PC-3 (cell line): ENCODE data around the gene ATP5PF. TPM values are rescaled to one million over a fixed set of nuclear protein-coding genes. Genes with fewer than 3 reads are reported as not detected.
"Not testable (repeated sequence)": the region's sequence is repeated elsewhere in the genome, so short reads cannot be mapped to it uniquely, and the experiment has no call there.

ENCODE experiments used
- ATAC-seq: fragments of 200-7000 bp; cut with Tn5 transposase; 2 replicates; pipeline ENCODE4 v1.9.1; 2020; ENCODE audit warnings: mild to moderate bottlenecking, moderate library complexity
- BruUV-seq: library from RNA; stranded (reverse); fragments of 400-500 nt; replicated peaks from 2 replicates; lab custom pipeline; 2021; lab: Mats Ljungman, UMichigan
- CTCF ChIA-PET: fragments of 300-600 bp; sonication (Branson Sonifier 250); formaldehyde crosslinking; loops from one replicate; lab custom pipeline; 2022; ENCODE audit warnings: antibody characterized with exemption; lab: Charles Lee
- POLR2A ChIA-PET: fragments of 300-600 bp; sonication (Branson Sonifier 250); formaldehyde crosslinking; loops from one replicate; lab custom pipeline; 2022; ENCODE audit warnings: antibody characterized with exemption; ENCODE audit not compliant: unreplicated experiment; lab: Charles Lee
- DNase-seq: peaks from one replicate; pipeline ENCODE4 v3.0.0-alpha.2; 2015
- H2AFZ ChIP-seq: fragments of 300-600 bp; sonication (generic); 2 replicates; pipeline ENCODE4 v1.6.0; 2016; ENCODE audit warnings: antibody characterized with exemption, low read length
- H3F3A ChIP-seq: fragments of 300-600 bp; sonication (generic); one replicate; pipeline ENCODE4 v1.6.0; 2017; ENCODE audit warnings: antibody characterized with exemption, low read length, control low read depth, mild to moderate bottlenecking; ENCODE audit not compliant: unreplicated experiment
- H3K27ac ChIP-seq: fragments of 300-600 bp; sonication (generic); 2 replicates; pipeline ENCODE4 v1.5.1; 2016; ENCODE audit warnings: mild to moderate bottlenecking, low read length
- H3K27me3 ChIP-seq: fragments of 300-600 bp; sonication (generic); 2 replicates; pipeline ENCODE4 v1.6.1; 2016; ENCODE audit warnings: low read length, mixed read lengths
- H3K36me3 ChIP-seq: fragments of 300-600 bp; sonication (generic); 2 replicates; pipeline ENCODE4 v1.6.1; 2016; ENCODE audit warnings: low read depth, mixed run types, low read length, mixed read lengths
- H3K4me1 ChIP-seq: fragments of 300-600 bp; sonication (generic); 2 replicates; pipeline ENCODE4 v1.5.1; 2016; ENCODE audit warnings: low read length; ENCODE audit not compliant: insufficient read depth
- H3K4me2 ChIP-seq: fragments of 300-600 bp; sonication (generic); 2 replicates; pipeline ENCODE4 v1.6.0; 2016; ENCODE audit warnings: low read length
- H3K4me3 ChIP-seq: fragments of 300-600 bp; sonication (generic); 2 replicates; pipeline ENCODE4 v1.5.1; 2016; ENCODE audit warnings: mild to moderate bottlenecking, low read length, mixed read lengths
- H3K79me2 ChIP-seq: fragments of 300-600 bp; sonication (generic); 2 replicates; pipeline ENCODE4 v1.6.1; 2017; ENCODE audit warnings: low read length, mixed read lengths
- H3K9ac ChIP-seq: fragments of 300-600 bp; sonication (generic); 2 replicates; pipeline ENCODE4 v1.6.0; 2016; ENCODE audit warnings: mild to moderate bottlenecking, low read length
- H3K9me2 ChIP-seq: fragments of 300-600 bp; sonication (generic); replicated peaks from 2 replicates; pipeline ENCODE4 v1.6.1; 2016; ENCODE audit warnings: mixed run types, low read length, mixed read lengths
- H3K9me3 ChIP-seq: fragments of 300-600 bp; sonication (generic); 2 replicates; pipeline ENCODE4 v1.6.1; 2016; ENCODE audit warnings: low read length, mixed read lengths
- H4K20me1 ChIP-seq: fragments of 300-600 bp; sonication (generic); 2 replicates; pipeline ENCODE4 v1.6.1; 2016; ENCODE audit warnings: low read length, mixed read lengths
- CTCF ChIP-seq: fragments of 300-600 bp; sonication (generic); conservative IDR thresholded peaks from 2 replicates; pipeline ENCODE4 v1.5.1; 2017; ENCODE audit warnings: antibody characterized with exemption, low read depth, mild to moderate bottlenecking, low read length
- EZH2 ChIP-seq: fragments of 300-600 bp; sonication (generic); IDR thresholded peaks from one replicate; pipeline ENCODE4 v1.6.1; 2017; ENCODE audit warnings: antibody characterized with exemption, mild to moderate bottlenecking, low read length; ENCODE audit not compliant: unreplicated experiment
- EZH2phosphoT487 ChIP-seq: fragments of 300-600 bp; sonication (generic); IDR thresholded peaks from 2 replicates; pipeline ENCODE4 v1.6.1; 2018; ENCODE audit warnings: mild to moderate bottlenecking, antibody characterized with exemption, low read length, borderline replicate concordance
- intact Hi-C: fragments of 100-400 bp; cut with micrococcal nuclease; formaldehyde crosslinking; loops from 2 replicates; pipeline ENCODE4 v1.9.0; 2023
- total RNA-seq: library from RNA; depleted of rRNA; stranded (reverse); fragments of >200 nt; gene quantifications from 2 replicates; pipeline ENCODE4 v1.2.3, GENCODE V29; 2014

ATP5PF gene
- total RNA-seq, 1 experiment from 2014 or later: 170 TPM

- Histone ChIP-seq H3K79me2 (no peaks in the 10 kb centered on the region), H3K4me3 (no peak overlapping the region), H3K9me3 (no peaks in the 10 kb centered on the region), H4K20me1 (no peaks in the 10 kb centered on the region), H3K9ac (no peak overlapping the region), H3F3A (peaks cover 4% of the 10 kb centered on the region), H3K36me3 (no peaks in the 10 kb centered on the region), H3K9me2 (no peaks in the 10 kb centered on the region), H3K4me2 (no peak overlapping the region; the same call in 1 of the 2 replicates), H3K27ac (peak overlapping the region; percentile 76), H3K27me3 (no peaks in the 10 kb centered on the region), H3K4me1 (peaks cover 28% of the 10 kb centered on the region), H2AFZ (no peak overlapping the region)
- no TSS peak for BruUV-seq
- no peak for TF ChIP-seq EZH2
- TF ChIP-seq CTCF: no peak
- no peak for TF ChIP-seq EZH2phosphoT487
- DNase-seq (no peak), ATAC-seq (no peak)
- CTCF ChIA-PET: no interaction called here
- intact Hi-C loops: loop anchor here (2.0 to 5.0 kb wide), 2 partner anchors 93 to 279 kb away; no protein-coding TSS in a partner anchor
- POLR2A ChIA-PET: no interaction called here
Measured at GRCh38 chr21:25701529-25701928, 33.2 kb downstream of the ATP5PF start.

- Histone ChIP-seq H3K36me3 (no peaks in the 10 kb centered on the region), H3K9ac (no peak overlapping the region), H3K27me3 (no peaks in the 10 kb centered on the region), H3K4me1 (peaks cover 28% of the 10 kb centered on the region), H2AFZ (peak overlapping the region; percentile 3), H3K9me2 (no peaks in the 10 kb centered on the region), H3K9me3 (no peaks in the 10 kb centered on the region), H3K79me2 (no peaks in the 10 kb centered on the region), H3K4me2 (peak overlapping the region; percentile 67), H3F3A (peaks cover 4% of the 10 kb centered on the region), H3K4me3 (no peak overlapping the region), H3K27ac (peak overlapping the region; percentile 76), H4K20me1 (no peaks in the 10 kb centered on the region)
- TF ChIP-seq CTCF (no peak), EZH2phosphoT487 (no peak), EZH2 (no peak)
- intact Hi-C loops: loop anchor here (2.0 to 5.0 kb wide), 2 partner anchors 92 to 278 kb away; no protein-coding TSS in a partner anchor
- no TSS peak for BruUV-seq
- DNase-seq (peak; percentile 82), ATAC-seq (peak; percentile 60)
- CTCF ChIA-PET: no interaction called here
- POLR2A ChIA-PET: interaction anchor here (0.7 kb wide), 1 partner anchor 959 kb away, joined by 5 read pairs; no protein-coding TSS in a partner anchor
Measured at GRCh38 chr21:25700741-25701140, 34.0 kb downstream of the ATP5PF start.

- H3K27ac ChIP-seq, H3K9me2 ChIP-seq, CTCF ChIA-PET, H3K4me3 ChIP-seq, POLR2A ChIA-PET, H3K4me2 ChIP-seq, BruUV-seq, H3K79me2 ChIP-seq, H3K9ac ChIP-seq, H4K20me1 ChIP-seq, H2AFZ ChIP-seq, ATAC-seq, H3K9me3 ChIP-seq, intact Hi-C loops, DNase-seq, H3K27me3 ChIP-seq, H3F3A ChIP-seq, H3K36me3 ChIP-seq: not testable (repeated sequence)
- H3K4me1 ChIP-seq: peaks cover 14% of the 10 kb centered on the region
Measured at GRCh38 chr21:25695461-25695860, 39.2 kb downstream of the ATP5PF start.
